Heart right ventricle (tissue), 16 donors: ENCODE results near the gene C1QTNF1. TPM values are rescaled to one million over a fixed set of nuclear protein-coding genes. Genes with fewer than 3 reads are reported as not detected.

ENCODE experiments used
- ATAC-seq, 8 donors: fragments of 200-7000 bp; cut with Tn5 transposase; one replicate each; pipeline ENCODE4 v1.9.1; 2020; ENCODE audit warnings: mild to moderate bottlenecking in 8 of 8, moderate library complexity in 8 of 8, moderate number of reproducible peaks in 1 of 8
- DNase-seq, 2 donors: peaks; one replicate each; pipeline ENCODE4 v3.0.0-alpha.2; 2020
- H3K27ac ChIP-seq, 10 donors: fragments of 200-600 bp; sonication (generic) in 2 of 10; one replicate each; pipeline versions ENCODE4 v1.5.0 to v1.8.0; 2020 to 2022; ENCODE audit warnings: mild to moderate bottlenecking in 3 of 10
- H3K27me3 ChIP-seq, 7 donors: fragments of 200-600 bp; one replicate each; pipeline ENCODE4 v1.8.0; 2021 to 2022; ENCODE audit warnings: mild to moderate bottlenecking in 2 of 7
- H3K36me3 ChIP-seq, 9 donors: fragments of 200-600 bp; sonication (generic) in 1 of 9; one replicate each; pipeline versions ENCODE4 v1.5.0 to v1.8.0; 2020 to 2022; ENCODE audit warnings: mild to moderate bottlenecking in 2 of 9
- H3K4me1 ChIP-seq, 9 donors: fragments of 200-600 bp; sonication (generic) in 1 of 9; one replicate each; pipeline versions ENCODE4 v1.5.0 to v1.8.0; 2020 to 2022; ENCODE audit warnings: mild to moderate bottlenecking in 4 of 9
- H3K4me3 ChIP-seq, 10 donors: fragments of 200-600 bp; sonication (generic) in 2 of 10; one replicate each; pipeline versions ENCODE4 v1.5.0 to v1.8.0; 2020 to 2022; ENCODE audit warnings: mild to moderate bottlenecking in 7 of 10, moderate library complexity in 2 of 10
- H3K9me3 ChIP-seq, 11 donors: fragments of 200-600 bp in 10 of 11; sonication (generic) in 2 of 11; one replicate each; pipeline versions ENCODE4 v1.5.0 to v1.8.0; 2013 to 2022; ENCODE audit warnings: mild to moderate bottlenecking in 2 of 11, control low read depth in 1 of 11, moderate library complexity in 1 of 11
- WGBS, 2 donors: extraction: QIAGEN DNeasy Blood & Tissue Kit; methylation state at CpG; one replicate each; pipeline ENCODE4 v1.1.7; 2013; ENCODE audit warnings: inconsistent platforms in 1 of 2; 5-methylcytosine and 5-hydroxymethylcytosine counted together
- intact Hi-C, 10 donors: fragments of 100-400 bp; cut with DNase I; formaldehyde crosslinking; loops; one replicate each; pipeline versions ENCODE4 v1.11.1 to v1.14.2; 2022
- polyA plus RNA-seq, 2 donors: library from polyadenylated mRNA; stranded (reverse); fragments of 200-250 nt; gene quantifications; one replicate each; pipeline ENCODE4 v1.2.3, GENCODE V29; 2013
- total RNA-seq, 10 donors: library from RNA; stranded (reverse); fragmentation: NEBNext Ultra II Directional in 3 of 10; extraction: Animal tissue kit (Norgen Biotek cat#: 25700) in 3 of 10; gene quantifications; one replicate each; pipeline versions ENCODE4 v1.2.1 to v1.2.4, GENCODE V29; 2021 to 2023
- TF ChIP-seq, protein P1 (sequence below), 9 donors: fragments of 200-600 bp; sonication (generic) in 2 of 9; IDR thresholded peaks; one replicate each; pipeline versions ENCODE4 v1.5.0 to v1.8.0; 2021 to 2022; ENCODE audit warnings: antibody characterized with exemption in 9 of 9, mild to moderate bottlenecking in 5 of 9, moderate library complexity in 1 of 9
- donor health status: Arrhythmogenic right ventricular cardiomyopathy.
- donor health status: ischemic (EF 13 %, LVEDD 7.1; RV severe dilation, severe dysfunction).
- donor health status: healthy with polysubstance abuse.
- donor health status: DM: no; HTN: yes; CAD: no.
- donor health status: DM: no; HTN: no; CAD: no.
- donor health status: ischemic (EF 25% LVEDD 6.9; RV normal size, moderate dysfunction).
- donor health status: ischemic (EF 25% LVEDD 5.7; RV mildly dilated, moderate dysfunction).
- donor health status: healthy.
- donor health status: DM: yes; HTN: yes; CAD: no.
- donor health status: Ischemic cardiomyopathy.
- donor health status: ischemic (EF 35%, LVEDD 5.7; RV mildly dilated, moderate dysfunction).
- donor health status: nonischemic (EF 11% LVEDD 7.7; RV severe dilation, severe dysfunction).
- donor health status: DM: yes; HTN: yes; CAD: no.
- donor health status: PGD.
- donor health status: ischemic (EF 29% LVEDD 5.4; RV normal size, mild dysfunction).
- donor health status: nonischemic (EF 23%, LVEDD 6.1; RV moderate dilation, normal function).

Gene C1QTNF1
- total and polyA plus RNA-seq, 12 donors, result 29.3 to 685 (median 67.3) TPM

DNA sequence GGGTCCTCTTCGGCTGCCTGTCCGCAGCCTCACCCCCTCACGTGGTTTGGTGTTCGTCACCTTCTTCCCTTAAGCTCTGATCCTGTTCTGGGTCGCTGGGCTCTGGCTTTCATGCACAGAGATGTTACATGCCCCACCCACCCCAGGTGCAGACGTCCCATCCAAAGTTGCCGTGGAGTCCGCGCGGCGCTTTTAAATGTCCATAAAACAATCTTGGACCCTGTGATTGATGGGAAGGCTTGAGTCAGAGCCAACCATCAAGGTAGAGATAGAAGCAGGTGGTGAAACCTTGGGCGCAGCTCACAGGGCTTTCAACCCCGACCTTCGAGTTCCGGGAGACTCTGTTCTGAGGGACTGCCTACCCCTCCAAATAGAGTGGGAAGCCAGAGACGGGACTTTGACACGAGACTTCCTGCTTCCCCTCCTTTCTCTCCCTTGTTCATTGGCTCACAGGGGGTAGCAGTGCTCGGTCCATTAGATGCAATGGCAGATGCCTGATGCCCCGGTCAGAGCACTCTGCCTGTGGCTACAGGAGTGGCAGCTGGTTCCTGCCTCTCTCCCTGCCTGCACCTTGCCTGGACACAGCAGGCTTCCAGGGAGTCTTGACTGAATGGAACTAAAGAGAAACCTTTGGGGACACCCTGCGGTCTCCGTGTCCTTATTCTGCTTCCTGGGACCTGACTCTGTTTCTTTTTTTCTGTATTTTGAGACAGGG lies 54.7 kb downstream of the C1QTNF1 start:
- Histone ChIP-seq H3K4me3 (no peak overlapping the region), H3K27me3 (no peaks in the 10 kb centered on the region), H3K9me3 (no peaks in the 10 kb centered on the region), H3K36me3 (peaks cover 0 to 63% (median 39%) of the 10 kb centered on the region in 9 donors), H3K4me1 (peaks cover 6 to 50% (median 22%) of the 10 kb centered on the region in 9 donors), H3K27ac (no peak overlapping the region)
- TF ChIP-seq, protein P1, sequence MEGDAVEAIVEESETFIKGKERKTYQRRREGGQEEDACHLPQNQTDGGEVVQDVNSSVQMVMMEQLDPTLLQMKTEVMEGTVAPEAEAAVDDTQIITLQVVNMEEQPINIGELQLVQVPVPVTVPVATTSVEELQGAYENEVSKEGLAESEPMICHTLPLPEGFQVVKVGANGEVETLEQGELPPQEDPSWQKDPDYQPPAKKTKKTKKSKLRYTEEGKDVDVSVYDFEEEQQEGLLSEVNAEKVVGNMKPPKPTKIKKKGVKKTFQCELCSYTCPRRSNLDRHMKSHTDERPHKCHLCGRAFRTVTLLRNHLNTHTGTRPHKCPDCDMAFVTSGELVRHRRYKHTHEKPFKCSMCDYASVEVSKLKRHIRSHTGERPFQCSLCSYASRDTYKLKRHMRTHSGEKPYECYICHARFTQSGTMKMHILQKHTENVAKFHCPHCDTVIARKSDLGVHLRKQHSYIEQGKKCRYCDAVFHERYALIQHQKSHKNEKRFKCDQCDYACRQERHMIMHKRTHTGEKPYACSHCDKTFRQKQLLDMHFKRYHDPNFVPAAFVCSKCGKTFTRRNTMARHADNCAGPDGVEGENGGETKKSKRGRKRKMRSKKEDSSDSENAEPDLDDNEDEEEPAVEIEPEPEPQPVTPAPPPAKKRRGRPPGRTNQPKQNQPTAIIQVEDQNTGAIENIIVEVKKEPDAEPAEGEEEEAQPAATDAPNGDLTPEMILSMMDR (IDR thresholded peaks at IDR 0.05), result no peak
- intact Hi-C loops, result loop anchor here in 2 of 10 donors (5.0 to 10.0 kb wide), 2 partner anchors 54 to 61 kb away; partner anchors contain the start of gene C1QTNF1 (in 1 of the 2)
- ATAC-seq (no peak), DNase-seq (no peak)
- 90 to 94% methylated on average over 21 of the region's 21 CpGs for WGBS, 2 donors

DNA sequence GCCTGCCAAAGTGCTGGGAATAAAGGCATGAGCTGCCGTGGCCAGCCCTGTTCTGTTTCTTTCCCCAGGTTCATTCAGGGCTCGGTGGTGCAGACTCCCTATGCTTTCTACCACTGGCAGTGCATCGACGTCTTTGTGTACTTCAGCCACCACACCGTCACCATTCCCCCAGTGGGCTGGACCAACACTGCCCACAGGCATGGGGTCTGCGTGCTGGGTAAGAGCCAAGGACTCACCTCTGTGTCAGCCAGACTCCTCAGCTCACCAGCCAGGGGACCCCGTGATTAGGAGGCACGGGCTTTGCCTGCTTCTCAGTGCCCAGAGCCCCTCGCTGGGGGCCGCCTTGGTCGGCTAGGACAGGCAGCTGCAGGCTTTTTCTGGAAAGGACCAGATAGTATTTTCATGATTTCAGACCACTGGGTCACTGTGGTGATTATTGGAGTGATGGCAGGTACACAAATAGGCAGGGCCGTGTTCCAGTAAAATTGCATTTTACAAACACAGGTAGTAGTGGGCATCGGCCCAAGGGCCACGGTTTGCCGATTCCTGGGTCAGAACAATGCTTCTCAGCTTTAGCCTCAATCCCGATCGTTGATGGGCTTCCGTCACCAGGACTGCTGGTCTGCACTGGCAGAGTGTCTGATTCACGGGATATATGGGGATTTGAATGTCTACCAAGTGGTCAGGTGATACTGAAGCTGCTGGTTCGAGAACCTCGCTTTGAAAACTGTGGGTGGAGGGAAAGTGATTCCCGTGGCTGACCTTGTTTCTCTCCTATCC lies 55.6 kb downstream of the C1QTNF1 start:
- Histone ChIP-seq H3K4me1 (peaks cover 4 to 43% (median 22%) of the 10 kb centered on the region in 9 donors), H3K27me3 (no peaks in the 10 kb centered on the region), H3K36me3 (peaks cover 0 to 73% (median 46%) of the 10 kb centered on the region in 9 donors), H3K27ac (no peak overlapping the region), H3K9me3 (no peaks in the 10 kb centered on the region), H3K4me3 (no peak overlapping the region)
- intact Hi-C loops, result loop anchor here in 9 of 10 donors (5.0 to 10.0 kb wide), 8 partner anchors 32 to 635 kb away; partner anchors contain the start of gene C1QTNF1 (in 2 of the 9)
- DNase-seq (no peak), ATAC-seq (no peak)
- TF ChIP-seq, protein P1 (IDR thresholded peaks at IDR 0.05), result no peak
- 94 to 96% methylated on average over 22 of the region's 22 CpGs for WGBS, 2 donors

DNA sequence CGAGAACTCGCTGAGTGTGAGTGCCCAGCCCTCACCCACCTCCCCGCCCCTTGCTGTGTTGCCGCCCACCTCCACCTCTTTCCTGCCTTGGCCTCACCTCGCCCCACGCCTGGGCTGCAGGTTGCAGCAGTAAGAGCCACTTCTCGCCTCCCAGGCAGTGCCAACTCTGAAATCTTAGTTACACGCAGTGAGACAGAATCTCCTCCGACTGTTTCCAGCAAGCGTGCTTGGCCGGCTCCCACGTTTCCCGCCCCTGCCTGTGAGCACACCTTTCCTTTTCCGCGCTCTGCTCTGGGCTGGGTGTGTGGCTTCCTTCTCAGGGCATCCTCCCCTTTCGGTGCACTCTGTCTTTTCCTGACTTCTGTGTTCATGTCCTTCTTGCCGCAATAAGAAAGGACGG lies 56.4 kb downstream of the C1QTNF1 start:
- ATAC-seq (no peak), DNase-seq (no peak)
- H3K4me3 ChIP-seq, result no peak overlapping the region
- H3K36me3 ChIP-seq, result peaks cover 3 to 81% (median 52%) of the 10 kb centered on the region in 9 donors
- 89 to 95% methylated on average over 18 of the region's 18 CpGs for WGBS, 2 donors
- H3K27me3 ChIP-seq, result no peaks in the 10 kb centered on the region
- no peaks in the 10 kb centered on the region for H3K9me3 ChIP-seq
- no peak overlapping the region for H3K27ac ChIP-seq
- TF ChIP-seq, protein P1 (IDR thresholded peaks at IDR 0.05), result no peak
- intact Hi-C loops, result loop anchor here in 7 of 10 donors (5.0 to 10.0 kb wide), 6 partner anchors 33 to 634 kb away; partner anchors contain the start of gene C1QTNF1 (in 1 of the 7)
- H3K4me1 ChIP-seq, result peaks cover 4 to 41% (median 19%) of the 10 kb centered on the region in 9 donors

DNA sequence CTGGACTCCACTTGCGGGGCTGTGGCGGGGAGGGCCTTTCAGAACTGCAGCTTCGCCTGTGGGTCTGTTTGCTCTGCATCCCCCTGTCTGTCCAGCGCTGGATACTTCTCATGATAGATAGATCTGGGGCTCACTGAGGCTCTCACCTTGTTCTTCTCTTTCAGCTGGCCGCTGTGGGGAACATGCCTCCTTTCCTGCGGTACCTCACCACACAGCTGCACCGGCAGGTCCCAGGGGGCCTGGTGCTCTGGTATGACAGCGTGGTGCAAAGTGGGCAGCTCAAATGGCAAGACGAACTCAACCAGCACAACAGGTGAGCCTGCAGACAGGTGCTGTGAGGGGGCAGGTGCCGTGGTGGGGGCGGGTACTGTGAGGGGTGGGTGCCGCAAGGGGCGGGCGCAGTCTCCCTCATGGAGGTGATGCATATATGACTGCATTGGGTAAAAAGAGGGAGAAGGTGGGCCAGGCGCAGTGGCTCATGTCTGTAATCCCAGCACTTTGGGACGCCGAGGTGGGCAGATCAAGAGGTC lies 56.9 kb downstream of the C1QTNF1 start:
- TF ChIP-seq, protein P1 (IDR thresholded peaks at IDR 0.05), result no peak
- Histone ChIP-seq H3K4me3 (no peak overlapping the region), H3K27ac (no peak overlapping the region), H3K36me3 (peaks cover 4 to 85% (median 54%) of the 10 kb centered on the region in 9 donors), H3K27me3 (no peaks in the 10 kb centered on the region), H3K9me3 (no peaks in the 10 kb centered on the region), H3K4me1 (peaks cover under 1 to 37% (median 15%) of the 10 kb centered on the region in 9 donors)
- intact Hi-C loops, result loop anchor here in 7 of 10 donors (5.0 to 10.0 kb wide), 6 partner anchors 34 to 634 kb away; partner anchors contain the start of gene C1QTNF1 (in 1 of the 7)
- ATAC-seq, result no peak
- WGBS, 2 donors, result 96 to 97% methylated on average over 17 of the region's 17 CpGs
- DNase-seq, result no peak
